Activated T-cell treated with anti-CD3 and anti-CD28 coated beads, Interleukin-2, amount 50 U/mL, for 72 hours (primary cell): Measurements from ENCODE around the gene JSRP1. TPM values are rescaled to one million over a fixed set of nuclear protein-coding genes. Genes with fewer than 3 reads are reported as not detected.
A peak's percentile ranks its signal among the peaks of the same experiment; 100 is the strongest.
"Not testable (repeated sequence)": the region's sequence is repeated elsewhere in the genome, so short reads cannot be mapped to it uniquely, and the experiment has no call there.

ENCODE experiments used
- ATAC-seq, 2 donors: fragments of 150-1000 bp; cut with Tn5 transposase; replicated peaks in 1 of 2; 2 replicates each; pipeline ENCODE4 v1.10.0; 2021; ENCODE audit warnings: moderate library complexity in 2 of 2, mild to moderate bottlenecking in 1 of 2
- DNase-seq, 2 donors: peaks; one replicate each; pipeline ENCODE4 v3.0.0; 2021 to 2022; ENCODE audit warnings: mixed read lengths in 1 of 2
- H3K27ac Mint-ChIP-seq: one replicate; pipeline ENCODE4 v1.8.0; 2022; ENCODE audit warnings: mild to moderate bottlenecking, moderate library complexity, mixed read lengths
- H3K27me3 Mint-ChIP-seq: one replicate; pipeline ENCODE4 v1.8.0; 2022; ENCODE audit warnings: low read depth, mixed read lengths
- H3K36me3 Mint-ChIP-seq, 2 donors: one replicate each; pipeline ENCODE4 v1.8.0; 2022; ENCODE audit warnings: mixed read lengths in 2 of 2, mild to moderate bottlenecking in 1 of 2; ENCODE audit not compliant: insufficient read depth in 2 of 2
- H3K4me1 Mint-ChIP-seq: one replicate; pipeline ENCODE4 v1.8.0; 2022; ENCODE audit warnings: low read depth, mixed read lengths
- H3K4me3 Mint-ChIP-seq, 2 donors: one replicate each; pipeline ENCODE4 v1.8.0; 2022; ENCODE audit warnings: mild to moderate bottlenecking in 2 of 2, mixed read lengths in 2 of 2, moderate library complexity in 2 of 2
- H3K9me3 Mint-ChIP-seq, 2 donors: one replicate each; pipeline ENCODE4 v1.8.0; 2022; ENCODE audit warnings: mixed read lengths in 2 of 2
- total RNA-seq, 2 donors: library from RNA; stranded (reverse); gene quantifications; one replicate each; pipeline ENCODE4 v1.2.3, GENCODE V29; 2022

JSRP1 gene
- total RNA-seq, 2 donors from 2014 or later, result 0.72 to 1.6 TPM

- Mint-ChIP-seq H3K9me3 (no peaks in the 10 kb centered on the region), H3K27ac (peak overlapping the region; percentile 78), H3K4me3 (peak overlapping the region; percentile 89 to 94), H3K36me3 (peaks cover 3 to 4% of the 10 kb centered on the region in 2 donors), H3K4me1 (peaks cover 15% of the 10 kb centered on the region), H3K27me3 (peaks cover 16% of the 10 kb centered on the region)
- DNase-seq (no peak), ATAC-seq (peak; percentile 18 to 27)
These were observed 32.8 kb upstream of the JSRP1 start for GRCh38 chr19:2288818-2289713.

DNA sequence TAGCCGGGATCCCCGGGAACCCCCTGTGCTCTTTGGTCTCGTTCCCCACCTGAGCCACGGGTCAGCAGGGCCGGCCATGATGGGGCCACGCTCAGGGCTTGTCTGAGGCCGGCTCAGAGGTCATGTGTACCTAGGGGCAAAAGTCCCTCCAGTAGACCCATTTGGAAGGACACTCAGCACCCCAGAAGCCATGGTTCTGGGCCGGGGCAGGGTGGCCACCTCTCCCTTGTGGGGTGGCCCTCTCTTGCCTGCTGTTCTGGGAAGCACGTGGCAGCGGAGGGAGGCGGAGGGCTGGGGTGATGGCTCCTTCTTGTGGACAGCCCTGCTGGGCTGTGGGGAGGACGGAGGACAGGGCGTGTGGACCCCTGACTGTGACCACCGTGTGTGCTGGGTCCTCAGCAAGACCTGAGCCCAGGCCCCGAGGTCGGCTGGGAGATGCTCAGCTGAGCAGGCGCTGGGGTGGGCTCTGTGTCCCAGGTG, 32.2 kb upstream of the JSRP1 start:
- ATAC-seq, result no peak
- no peak for DNase-seq
- H3K27ac Mint-ChIP-seq, result peak overlapping the region; percentile 78
- peaks cover 16% of the 10 kb centered on the region for H3K27me3 Mint-ChIP-seq
- H3K36me3 Mint-ChIP-seq, result peaks cover 3 to 4% of the 10 kb centered on the region in 2 donors
- H3K4me1 Mint-ChIP-seq, result peaks cover 15% of the 10 kb centered on the region
- peak overlapping the region; percentile 89 to 94 for H3K4me3 Mint-ChIP-seq
- H3K9me3 Mint-ChIP-seq, result no peaks in the 10 kb centered on the region

DNA sequence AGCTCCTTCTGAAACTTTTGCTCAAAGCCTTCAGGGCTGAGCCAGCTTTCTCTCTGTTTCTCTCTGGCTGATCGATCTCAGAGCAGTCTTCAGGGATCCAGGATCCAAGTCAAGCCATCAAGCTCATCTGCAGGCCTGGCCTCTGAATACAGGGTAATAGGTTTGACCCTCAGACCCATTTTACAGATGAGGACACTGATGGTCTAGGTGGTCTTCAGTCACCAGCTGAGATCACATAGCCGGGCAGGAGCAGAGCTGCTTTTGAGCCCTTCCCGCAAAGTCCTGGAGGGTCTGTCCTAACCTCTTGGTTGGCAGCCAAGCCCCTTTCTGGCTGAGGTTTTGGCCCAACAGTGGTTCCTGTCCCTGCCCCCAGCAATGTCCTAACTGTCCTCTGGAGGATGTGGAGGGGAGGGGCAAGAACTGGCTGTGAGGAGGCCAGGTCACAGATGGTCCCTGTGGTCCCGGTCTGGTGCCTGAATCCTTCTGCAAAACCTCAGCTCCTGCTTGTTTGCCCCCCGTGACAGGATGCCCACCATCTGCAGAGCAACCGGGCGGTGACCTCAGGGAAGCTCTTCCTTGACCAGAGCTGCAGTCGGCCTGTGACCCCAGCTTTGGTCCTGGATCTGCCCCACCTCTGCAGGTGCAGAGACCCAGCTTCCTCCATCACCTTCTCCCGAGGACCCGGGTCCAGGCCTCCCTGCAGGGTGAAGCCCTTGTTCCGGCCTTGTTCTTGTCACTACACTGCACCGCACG, 31.5 kb upstream of the JSRP1 start:
- Mint-ChIP-seq H3K27me3 (peaks cover 19% of the 10 kb centered on the region), H3K27ac (peak overlapping the region; percentile 2), H3K36me3 (peaks cover 3 to 4% of the 10 kb centered on the region in 2 donors), H3K4me1 (peaks cover 20% of the 10 kb centered on the region), H3K9me3 (no peaks in the 10 kb centered on the region), H3K4me3 (no peak overlapping the region)
- DNase-seq, result no peak
- no peak for ATAC-seq

- peaks cover 3 to 4% of the 10 kb centered on the region in 2 donors for H3K36me3 Mint-ChIP-seq
- H3K27me3 Mint-ChIP-seq, result peaks cover 23% of the 10 kb centered on the region
- no peak for ATAC-seq
- no peak for DNase-seq
- H3K27ac Mint-ChIP-seq, result no peak overlapping the region
- no peaks in the 10 kb centered on the region for H3K9me3 Mint-ChIP-seq
- H3K4me3 Mint-ChIP-seq, result no peak overlapping the region
- peaks cover 30% of the 10 kb centered on the region for H3K4me1 Mint-ChIP-seq
These were observed 30.4 kb upstream of the JSRP1 start for GRCh38 chr19:2286402-2287140.

GRCh38 chr19:2283835-2284507, 27.8 kb upstream of the JSRP1 start:
- H3K4me3 Mint-ChIP-seq, result no peak overlapping the region
- no peak overlapping the region for H3K27ac Mint-ChIP-seq
- H3K9me3 Mint-ChIP-seq, result no peaks in the 10 kb centered on the region
- DNase-seq (no peak), ATAC-seq (no peak)
- H3K27me3 Mint-ChIP-seq, result peaks cover 16% of the 10 kb centered on the region
- peaks cover 0 to 3% of the 10 kb centered on the region in 2 donors for H3K36me3 Mint-ChIP-seq
- H3K4me1 Mint-ChIP-seq, result peaks cover 20% of the 10 kb centered on the region

DNA sequence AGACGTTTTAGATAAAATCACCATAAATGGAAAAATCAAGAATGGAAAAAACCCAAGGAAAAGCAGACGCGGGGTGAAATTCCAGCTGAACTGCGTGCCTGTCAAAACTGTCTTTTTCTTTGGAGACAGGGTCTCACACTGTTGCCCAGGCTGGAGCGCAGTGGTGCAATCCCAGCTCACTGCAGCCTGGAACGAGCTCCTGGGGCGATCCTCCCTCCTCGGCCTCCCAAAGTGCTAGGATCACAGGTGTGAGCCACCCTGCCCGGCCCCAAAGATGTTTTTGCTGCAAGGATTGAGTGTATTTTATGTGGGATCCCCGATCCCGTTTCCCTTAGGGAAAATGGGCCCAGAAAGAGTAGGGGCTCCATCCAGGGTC, 26.6 kb upstream of the JSRP1 start:
- H3K36me3 Mint-ChIP-seq, result no peaks in the 10 kb centered on the region
- H3K9me3 Mint-ChIP-seq, result no peaks in the 10 kb centered on the region
- H3K27me3 Mint-ChIP-seq, result peaks cover 7% of the 10 kb centered on the region
- DNase-seq (no peak), ATAC-seq (no peak)
- no peak overlapping the region for H3K27ac Mint-ChIP-seq
- H3K4me1 Mint-ChIP-seq, result peaks cover 15% of the 10 kb centered on the region
- H3K4me3 Mint-ChIP-seq, result peak overlapping the region; percentile 65 to 69

DNA sequence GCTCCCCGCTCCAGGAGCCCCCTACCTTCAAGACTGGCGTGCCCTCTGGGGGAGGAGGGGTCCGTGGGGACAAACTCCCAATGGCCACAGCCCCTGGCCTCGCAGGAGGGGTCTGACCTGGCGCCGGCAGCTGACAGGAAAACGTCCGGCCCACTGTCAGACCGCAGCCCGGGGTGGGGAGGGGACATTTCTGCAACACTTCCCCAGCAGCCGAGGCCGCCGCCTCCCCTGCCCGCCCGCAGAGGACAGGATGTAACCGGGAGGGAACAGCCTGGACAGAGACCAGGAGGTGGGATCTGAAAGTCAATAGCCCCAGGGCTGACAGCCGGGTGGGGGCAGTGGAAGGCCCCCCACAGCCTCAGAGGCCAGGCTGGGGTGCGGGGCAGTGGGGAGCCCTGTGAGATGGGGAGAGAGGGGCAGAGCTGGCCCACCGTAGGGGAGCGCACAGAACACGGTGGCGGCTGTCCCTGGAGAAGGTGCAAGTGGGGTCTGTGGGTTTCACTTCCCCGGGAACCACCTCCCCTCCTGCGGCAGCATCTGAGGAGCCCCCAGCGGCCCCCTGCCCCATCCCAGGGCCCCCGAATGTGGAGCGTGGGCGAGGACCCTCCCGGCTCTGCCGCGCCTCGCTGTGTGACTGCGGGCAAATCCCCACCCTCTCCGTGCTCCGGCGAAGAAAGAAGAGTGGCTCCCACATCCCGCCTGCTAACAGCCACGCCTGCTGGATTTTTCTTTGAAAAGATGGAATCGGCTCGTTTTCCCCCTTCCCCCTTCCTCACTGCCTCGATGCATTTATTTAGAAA, 26.0 kb upstream of the JSRP1 start, which contains the start of gene PEAK3:
PEAK3 (minus strand) TSS at position 114 of the 800 bp plus-strand sequence. CDS start 1,244 bp downstream, outside the sequence.
- peak; percentile 26 to 48 for ATAC-seq
- DNase-seq, result peak in 1 of 2 donors; percentile 54
- H3K4me1 Mint-ChIP-seq, result peaks cover 15% of the 10 kb centered on the region
- H3K27ac Mint-ChIP-seq, result no peak within 1 kb of the TSS
- H3K27me3 Mint-ChIP-seq, result peaks cover 7% of the 10 kb centered on the region
- no peaks in the 10 kb centered on the region for H3K36me3 Mint-ChIP-seq
- peak within 1 kb of the TSS; percentile 65 to 69 for H3K4me3 Mint-ChIP-seq
- no peaks in the 10 kb centered on the region for H3K9me3 Mint-ChIP-seq

DNA sequence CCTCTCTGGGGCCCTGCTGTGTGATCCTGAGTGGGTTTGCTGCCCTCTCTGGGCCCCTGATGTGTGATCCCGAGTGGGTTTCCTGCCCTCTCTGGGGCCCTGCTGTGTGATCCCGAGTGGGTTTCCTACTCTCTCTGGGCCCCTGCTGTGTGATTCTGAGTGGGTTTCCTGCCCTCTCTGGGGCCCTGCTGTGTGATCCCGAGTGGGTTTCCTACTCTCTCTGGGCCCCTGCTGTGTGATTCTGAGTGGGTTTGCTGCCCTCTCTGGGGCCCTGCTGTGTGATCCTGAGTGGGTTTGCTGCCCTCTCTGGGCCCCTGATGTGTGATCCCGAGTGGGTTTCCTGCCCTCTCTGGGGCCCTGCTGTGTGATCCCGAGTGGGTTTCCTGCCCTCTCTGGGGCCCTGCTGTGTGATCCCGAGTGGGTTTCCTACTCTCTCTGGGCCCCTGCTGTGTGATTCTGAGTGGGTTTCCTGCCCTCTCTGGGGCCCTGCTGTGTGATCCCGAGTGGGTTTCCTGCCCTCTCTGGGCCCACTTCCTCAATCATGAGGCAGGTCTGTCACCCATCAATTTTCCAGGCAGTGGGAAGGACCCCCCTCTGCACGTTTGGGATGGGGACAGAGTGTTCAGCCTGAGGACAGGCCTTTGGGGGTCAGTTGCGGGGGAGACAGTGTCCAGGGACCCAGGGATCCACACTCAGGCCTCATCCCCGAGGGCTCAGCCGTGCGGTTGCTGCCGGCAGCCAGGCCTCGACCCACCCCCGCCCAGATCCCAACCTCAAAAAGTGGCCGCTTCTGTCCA, 25.2 kb upstream of the JSRP1 start:
- H3K4me3 Mint-ChIP-seq, result peak overlapping the region; percentile 51
- peaks cover 15% of the 10 kb centered on the region for H3K4me1 Mint-ChIP-seq
- not testable (repeated sequence) for H3K27me3 Mint-ChIP-seq, DNase-seq, H3K27ac Mint-ChIP-seq, H3K9me3 Mint-ChIP-seq, H3K36me3 Mint-ChIP-seq
- peak in 1 of 2 donors; percentile 2 for ATAC-seq

DNA sequence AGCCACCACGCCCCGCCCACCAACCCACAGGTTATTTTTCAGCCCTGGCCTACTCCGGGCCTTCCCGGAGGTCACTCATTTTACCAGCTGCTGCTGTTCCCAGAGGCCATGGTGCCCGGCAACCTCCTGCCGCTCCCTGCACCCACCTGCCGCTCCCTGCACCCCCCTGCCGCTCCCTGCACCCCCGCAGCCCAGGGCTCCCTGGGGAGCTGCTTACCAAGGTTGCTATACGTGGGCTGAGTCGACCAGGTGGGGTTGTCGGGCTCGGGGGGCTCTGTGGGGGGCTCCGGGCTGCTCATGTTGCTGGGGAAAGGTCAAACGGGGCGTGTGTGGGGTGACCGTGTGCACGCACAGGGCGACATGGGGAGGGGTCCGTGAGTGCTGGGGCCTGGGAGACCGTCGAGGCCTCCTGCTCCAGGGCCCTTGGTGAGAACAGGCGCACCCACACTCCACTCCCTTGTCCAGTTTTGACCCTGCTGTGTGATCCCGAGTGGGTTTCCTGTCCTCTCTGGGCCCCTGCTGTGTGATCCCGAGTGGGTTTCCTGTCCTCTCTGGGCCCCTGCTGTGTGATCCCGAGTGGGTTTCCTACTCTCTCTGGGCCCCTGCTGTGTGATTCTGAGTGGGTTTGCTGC, 24.5 kb upstream of the JSRP1 start:
- Mint-ChIP-seq H3K36me3 (no peaks in the 10 kb centered on the region), H3K9me3 (no peaks in the 10 kb centered on the region), H3K27me3 (peaks cover 7% of the 10 kb centered on the region), H3K4me3 (no peak overlapping the region), H3K27ac (no peak overlapping the region), H3K4me1 (peaks cover 15% of the 10 kb centered on the region)
- ATAC-seq (no peak), DNase-seq (no peak)

- ATAC-seq (peak in 1 of 2 donors; percentile 12), DNase-seq (no peak)
- Mint-ChIP-seq H3K9me3 (no peaks in the 10 kb centered on the region), H3K27me3 (peaks cover 7% of the 10 kb centered on the region), H3K27ac (peak overlapping the region; percentile 67), H3K36me3 (peaks cover 2 to 5% of the 10 kb centered on the region in 2 donors), H3K4me3 (no peak overlapping the region), H3K4me1 (peaks cover 25% of the 10 kb centered on the region)
These were observed 22.4 kb upstream of the JSRP1 start for GRCh38 chr19:2278459-2279158.
